HCT116 (cell line): ENCODE measurements around the gene NEO1. TPM values are rescaled to one million over a fixed set of nuclear protein-coding genes. Genes with fewer than 3 reads are reported as not detected.

Experiments
- ATAC-seq: fragments of 200-7000 bp; cut with Tn5 transposase; 2 replicates; pipeline ENCODE4 v1.9.1; 2020; ENCODE audit warnings: mild to moderate bottlenecking, moderate library complexity
- BruUV-seq: library from RNA; stranded (reverse); fragments of 400-500 nt; replicated peaks from 2 replicates; lab custom pipeline; 2021; lab: Mats Ljungman, UMichigan
- CTCF ChIA-PET: fragments of 300-600 bp; sonication (Branson Sonifier 250); formaldehyde crosslinking; loops from one replicate; lab custom pipeline; 2021; ENCODE audit warnings: antibody characterized with exemption; lab: Charles Lee
- POLR2A ChIA-PET: fragments of 300-600, 350-600 bp; sonication (Branson Sonifier 250); formaldehyde crosslinking; loops from one replicate; lab custom pipeline; 2021; ENCODE audit warnings: antibody characterized with exemption; lab: Charles Lee
- RAD21 ChIA-PET, 2 experiments: fragments of 300-600 bp; sonication (Branson Sonifier 250); formaldehyde crosslinking; loops; one replicate each; lab custom pipeline; 2023; ENCODE audit warnings: low total read pairs in 2 of 2; ENCODE audit not compliant: uncharacterized antibody in 2 of 2, unreplicated experiment in 2 of 2, low non-redundant PET in 1 of 2; lab: Charles Lee
- DNase-seq: peaks from one replicate; pipeline ENCODE4 v3.0.0-alpha.2; 2010; ENCODE audit warnings: low read depth, low spot score
- H2AFZ ChIP-seq: fragments of 200-600 bp; shearing (Covaris generic), sonication (generic); 2 replicates; pipeline ENCODE4 v1.6.1; 2017; ENCODE audit warnings: low read depth, mixed run types, mixed read lengths, antibody characterized with exemption, low read length; ENCODE audit not compliant: poor library complexity, severe bottlenecking
- H3K27ac ChIP-seq: 2 replicates; pipeline ENCODE4 v1.5.1; 2012; ENCODE audit warnings: low read depth, low read length
- H3K27me3 ChIP-seq: fragments of 200-600 bp; sonication (generic); 2 replicates; pipeline ENCODE4 v1.6.1; 2016; ENCODE audit warnings: mixed run types, low read length, mixed read lengths; ENCODE audit not compliant: insufficient read depth
- H3K36me3 ChIP-seq, 2 experiments: fragments of 200-500 bp in 1 of 2; fragments of 200-600 bp in 1 of 2; sonication (Bioruptor generic) in 1 of 2; sonication (generic) in 1 of 2; 2 replicates each; pipeline versions ENCODE4 v1.5.1 to v1.6.1; 2014 to 2016; ENCODE audit warnings: low read length in 2 of 2, inconsistent platforms in 1 of 2, mixed read lengths in 1 of 2, mixed run types in 1 of 2; ENCODE audit not compliant: insufficient read depth in 2 of 2, control insufficient read depth in 1 of 2
- H3K4me1 ChIP-seq, 2 experiments: fragments of 200-600 bp in 1 of 2; sonication (generic) in 1 of 2; 2 replicates each; pipeline versions ENCODE4 v1.5.1 to v1.6.1; 2012 to 2017; ENCODE audit warnings: low read length in 2 of 2, inconsistent platforms in 1 of 2, mild to moderate bottlenecking in 1 of 2, mixed read lengths in 1 of 2, mixed run types in 1 of 2, moderate library complexity in 1 of 2; ENCODE audit not compliant: insufficient read depth in 2 of 2, control insufficient read depth in 1 of 2
- H3K4me2 ChIP-seq: fragments of 200-600 bp; sonication (generic); 2 replicates; pipeline ENCODE4 v1.6.1; 2017; ENCODE audit warnings: mixed run types, low read length, mixed read lengths
- H3K4me3 ChIP-seq, 2 experiments: fragments of 200-600 bp in 1 of 2; sonication (generic) in 1 of 2; replicated peaks in 1 of 2; 2 replicates each; pipeline ENCODE4 v1.5.1; 2011 to 2016; ENCODE audit warnings: low read length in 2 of 2, control low read depth in 1 of 2, low read depth in 1 of 2, mild to moderate bottlenecking in 1 of 2, mixed read lengths in 1 of 2, mixed run types in 1 of 2
- H3K79me2 ChIP-seq: fragments of 200-600 bp; sonication (generic); 2 replicates; pipeline ENCODE4 v1.6.1; 2017; ENCODE audit warnings: mild to moderate bottlenecking, mixed run types, low read length, moderate library complexity, mixed read lengths; ENCODE audit not compliant: insufficient read depth
- H3K9ac ChIP-seq: fragments of 200-600 bp; sonication (generic); 2 replicates; pipeline ENCODE4 v1.6.1; 2016; ENCODE audit warnings: low read length, mixed read lengths
- H3K9me2 ChIP-seq: fragments of 200-600 bp; sonication (generic), shearing (Covaris generic); 2 replicates; pipeline ENCODE4 v1.6.1; 2017; ENCODE audit warnings: mixed run types, mild to moderate bottlenecking, moderate library complexity; ENCODE audit not compliant: insufficient read depth
- H3K9me3 ChIP-seq, 2 experiments: fragments of 200-500 bp in 1 of 2; fragments of 200-600 bp in 1 of 2; sonication (Bioruptor generic) in 1 of 2; sonication (generic) in 1 of 2; 2 replicates each; pipeline ENCODE4 v1.6.1; 2014 to 2017; ENCODE audit warnings: low read length in 2 of 2, mixed read lengths in 2 of 2, inconsistent platforms in 1 of 2, low read depth in 1 of 2, mild to moderate bottlenecking in 1 of 2, mixed run types in 1 of 2, moderate library complexity in 1 of 2; ENCODE audit not compliant: control insufficient read depth in 1 of 2, insufficient read depth in 1 of 2
- H4K20me1 ChIP-seq: fragments of 200-600 bp; sonication (generic), shearing (Covaris generic); 2 replicates; pipeline ENCODE4 v1.6.1; 2017; ENCODE audit warnings: mixed run types, mild to moderate bottlenecking, moderate library complexity; ENCODE audit not compliant: insufficient read depth
- CBX3 ChIP-seq: IDR thresholded peaks from 2 replicates; pipeline ENCODE4 v1.6.1; 2012; ENCODE audit warnings: low read depth
- CEBPB ChIP-seq: IDR thresholded peaks from 2 replicates; pipeline ENCODE4 v1.6.1; 2012; ENCODE audit warnings: low read depth
- EGR1 ChIP-seq: IDR thresholded peaks from 2 replicates; pipeline ENCODE4 v1.6.1; 2012; ENCODE audit warnings: low read depth
- ELF1 ChIP-seq: IDR thresholded peaks from 2 replicates; pipeline ENCODE4 v1.6.1; 2012; ENCODE audit warnings: low read depth, borderline replicate concordance
- EZH2 ChIP-seq: fragments of 200-600 bp; sonication (generic); IDR thresholded peaks from 2 replicates; pipeline ENCODE4 v1.6.1; 2017; ENCODE audit warnings: antibody characterized with exemption, mixed run types
- EZH2phosphoT487 ChIP-seq: fragments of 200-600 bp; IDR thresholded peaks from 2 replicates; pipeline ENCODE4 v1.6.1; 2018; ENCODE audit warnings: antibody characterized with exemption, borderline replicate concordance
- FOSL1 ChIP-seq: IDR thresholded peaks from 2 replicates; pipeline ENCODE4 v1.6.1; 2012; ENCODE audit warnings: low read depth
- JUND ChIP-seq: IDR thresholded peaks from 2 replicates; pipeline ENCODE4 v1.6.1; 2012
- POLR2AphosphoS5 ChIP-seq: IDR thresholded peaks from 2 replicates; pipeline ENCODE4 v1.6.1; 2011; ENCODE audit warnings: mild to moderate bottlenecking, low read depth, low read length, moderate library complexity
- RAD21 ChIP-seq: IDR thresholded peaks from 2 replicates; pipeline ENCODE4 v1.6.1; 2012; ENCODE audit warnings: low read depth, mild to moderate bottlenecking
- SIN3A ChIP-seq: IDR thresholded peaks from 2 replicates; pipeline ENCODE4 v1.6.1; 2012; ENCODE audit warnings: low read depth
- SP1 ChIP-seq: IDR thresholded peaks from 2 replicates; pipeline ENCODE4 v1.6.1; 2012; ENCODE audit warnings: low read depth
- TCF7L2 ChIP-seq: IDR thresholded peaks from 2 replicates; pipeline ENCODE4 v1.7.0; 2011; ENCODE audit warnings: borderline replicate concordance, inconsistent platforms; ENCODE audit not compliant: insufficient read depth, insufficient read length; ENCODE audit errors: extremely low read depth
- YY1 ChIP-seq: IDR thresholded peaks from 2 replicates; pipeline ENCODE4 v1.6.1; 2011; ENCODE audit warnings: low read length, low read depth, moderate library complexity, mild to moderate bottlenecking; ENCODE audit not compliant: insufficient replicate concordance; ENCODE audit errors: extremely low read depth
- ZNF274 ChIP-seq: fragments of 200-500 bp; sonication (Bioruptor generic); IDR thresholded peaks from 2 replicates; pipeline ENCODE4 v1.6.1; 2014; ENCODE audit warnings: mild to moderate bottlenecking, low read depth, low read length, inconsistent platforms
- intact Hi-C: fragments of 100-400 bp; cut with micrococcal nuclease; formaldehyde crosslinking; loops from 2 replicates; pipeline ENCODE4 v1.10.0; 2022
- total RNA-seq: library from RNA; stranded (reverse); gene quantifications from one replicate; pipeline ENCODE4 v1.2.1, GENCODE V29; 2021; ENCODE audit not compliant: unreplicated experiment
- TF ChIP-seq, protein P1 (sequence below): IDR thresholded peaks from 2 replicates; pipeline ENCODE4 v1.6.1; 2012; ENCODE audit warnings: low read depth
- TF ChIP-seq, protein P2 (sequence below): IDR thresholded peaks from 2 replicates; pipeline ENCODE4 v1.6.1; 2012
- TF ChIP-seq, protein P3 (sequence below): IDR thresholded peaks from 2 replicates; pipeline ENCODE4 v1.6.1; 2012
- TF ChIP-seq, protein P4 (sequence below), 3 experiments: fragments of 200-600 bp in 1 of 3; sonication (generic) in 1 of 3; IDR thresholded peaks in 2 of 3; conservative IDR thresholded peaks in 1 of 3; 2 replicates each; pipeline ENCODE4 v1.5.1; 2012 to 2017; ENCODE audit warnings: low read depth in 2 of 3, low read length in 2 of 3, antibody characterized with exemption in 1 of 3, borderline replicate concordance in 1 of 3, control low read depth in 1 of 3, mild to moderate bottlenecking in 1 of 3, mixed read lengths in 1 of 3, mixed run types in 1 of 3, moderate library complexity in 1 of 3; ENCODE audit not compliant: insufficient read depth in 1 of 3

NEO1 gene
- total RNA-seq, 1 experiment from 2014 or later, result 30.0 TPM

DNA sequence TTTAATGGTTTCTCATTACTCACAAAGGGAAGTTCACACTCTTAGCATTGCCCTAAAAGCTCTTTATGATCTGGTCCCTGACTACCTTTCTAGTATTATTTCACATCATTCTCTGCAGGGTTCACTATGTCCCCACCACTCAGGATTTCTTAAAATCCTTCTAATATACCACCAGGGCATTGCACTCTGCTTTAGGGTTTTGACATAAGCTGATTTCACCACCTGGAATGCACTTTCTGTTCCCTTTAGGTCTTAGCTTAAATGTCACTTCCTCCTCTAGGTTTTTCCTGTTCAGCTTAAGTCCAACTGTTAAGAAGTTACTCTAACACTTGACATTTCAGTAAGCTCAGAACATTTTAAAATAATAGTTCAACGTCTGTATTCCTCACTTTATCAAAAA lies 234.8 kb downstream of the NEO1 start:
- ChIA-PET CTCF (no interaction called here), RAD21 (no interaction called here), POLR2A (no interaction called here)
- Histone ChIP-seq H3K27me3 (no peaks in the 10 kb centered on the region), H3K79me2 (no peaks in the 10 kb centered on the region), H3K4me1 (no peaks in the 10 kb centered on the region), H3K4me3 (no peak overlapping the region), H3K4me2 (no peak overlapping the region), H3K9me2 (no peaks in the 10 kb centered on the region), H4K20me1 (no peaks in the 10 kb centered on the region), H2AFZ (no peak overlapping the region), H3K27ac (no peak overlapping the region), H3K36me3 (peaks cover 0 to 3% of the 10 kb centered on the region in 2 experiments; a peak in 2 of 4 replicates), H3K9me3 (no peaks in the 10 kb centered on the region), H3K9ac (no peak overlapping the region)
- BruUV-seq, result no TSS peak
- ATAC-seq, result no peak
- TF ChIP-seq SP1 (no peak), TCF7L2 (no peak), RAD21 (no peak), ELF1 (no peak), SIN3A (no peak), CEBPB (no peak), YY1 (no peak), EZH2phosphoT487 (no peak), JUND (no peak), EZH2 (no peak), POLR2AphosphoS5 (no peak), FOSL1 (no peak), EGR1 (no peak), CBX3 (no peak), ZNF274 (no peak)
- TF ChIP-seq, protein P1, sequence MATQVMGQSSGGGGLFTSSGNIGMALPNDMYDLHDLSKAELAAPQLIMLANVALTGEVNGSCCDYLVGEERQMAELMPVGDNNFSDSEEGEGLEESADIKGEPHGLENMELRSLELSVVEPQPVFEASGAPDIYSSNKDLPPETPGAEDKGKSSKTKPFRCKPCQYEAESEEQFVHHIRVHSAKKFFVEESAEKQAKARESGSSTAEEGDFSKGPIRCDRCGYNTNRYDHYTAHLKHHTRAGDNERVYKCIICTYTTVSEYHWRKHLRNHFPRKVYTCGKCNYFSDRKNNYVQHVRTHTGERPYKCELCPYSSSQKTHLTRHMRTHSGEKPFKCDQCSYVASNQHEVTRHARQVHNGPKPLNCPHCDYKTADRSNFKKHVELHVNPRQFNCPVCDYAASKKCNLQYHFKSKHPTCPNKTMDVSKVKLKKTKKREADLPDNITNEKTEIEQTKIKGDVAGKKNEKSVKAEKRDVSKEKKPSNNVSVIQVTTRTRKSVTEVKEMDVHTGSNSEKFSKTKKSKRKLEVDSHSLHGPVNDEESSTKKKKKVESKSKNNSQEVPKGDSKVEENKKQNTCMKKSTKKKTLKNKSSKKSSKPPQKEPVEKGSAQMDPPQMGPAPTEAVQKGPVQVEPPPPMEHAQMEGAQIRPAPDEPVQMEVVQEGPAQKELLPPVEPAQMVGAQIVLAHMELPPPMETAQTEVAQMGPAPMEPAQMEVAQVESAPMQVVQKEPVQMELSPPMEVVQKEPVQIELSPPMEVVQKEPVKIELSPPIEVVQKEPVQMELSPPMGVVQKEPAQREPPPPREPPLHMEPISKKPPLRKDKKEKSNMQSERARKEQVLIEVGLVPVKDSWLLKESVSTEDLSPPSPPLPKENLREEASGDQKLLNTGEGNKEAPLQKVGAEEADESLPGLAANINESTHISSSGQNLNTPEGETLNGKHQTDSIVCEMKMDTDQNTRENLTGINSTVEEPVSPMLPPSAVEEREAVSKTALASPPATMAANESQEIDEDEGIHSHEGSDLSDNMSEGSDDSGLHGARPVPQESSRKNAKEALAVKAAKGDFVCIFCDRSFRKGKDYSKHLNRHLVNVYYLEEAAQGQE, result no peak
- TF ChIP-seq, protein P2, sequence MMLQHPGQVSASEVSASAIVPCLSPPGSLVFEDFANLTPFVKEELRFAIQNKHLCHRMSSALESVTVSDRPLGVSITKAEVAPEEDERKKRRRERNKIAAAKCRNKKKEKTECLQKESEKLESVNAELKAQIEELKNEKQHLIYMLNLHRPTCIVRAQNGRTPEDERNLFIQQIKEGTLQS, result no peak
- TF ChIP-seq, protein P3, sequence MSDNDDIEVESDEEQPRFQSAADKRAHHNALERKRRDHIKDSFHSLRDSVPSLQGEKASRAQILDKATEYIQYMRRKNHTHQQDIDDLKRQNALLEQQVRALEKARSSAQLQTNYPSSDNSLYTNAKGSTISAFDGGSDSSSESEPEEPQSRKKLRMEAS, result no peak
- TF ChIP-seq, protein P4, sequence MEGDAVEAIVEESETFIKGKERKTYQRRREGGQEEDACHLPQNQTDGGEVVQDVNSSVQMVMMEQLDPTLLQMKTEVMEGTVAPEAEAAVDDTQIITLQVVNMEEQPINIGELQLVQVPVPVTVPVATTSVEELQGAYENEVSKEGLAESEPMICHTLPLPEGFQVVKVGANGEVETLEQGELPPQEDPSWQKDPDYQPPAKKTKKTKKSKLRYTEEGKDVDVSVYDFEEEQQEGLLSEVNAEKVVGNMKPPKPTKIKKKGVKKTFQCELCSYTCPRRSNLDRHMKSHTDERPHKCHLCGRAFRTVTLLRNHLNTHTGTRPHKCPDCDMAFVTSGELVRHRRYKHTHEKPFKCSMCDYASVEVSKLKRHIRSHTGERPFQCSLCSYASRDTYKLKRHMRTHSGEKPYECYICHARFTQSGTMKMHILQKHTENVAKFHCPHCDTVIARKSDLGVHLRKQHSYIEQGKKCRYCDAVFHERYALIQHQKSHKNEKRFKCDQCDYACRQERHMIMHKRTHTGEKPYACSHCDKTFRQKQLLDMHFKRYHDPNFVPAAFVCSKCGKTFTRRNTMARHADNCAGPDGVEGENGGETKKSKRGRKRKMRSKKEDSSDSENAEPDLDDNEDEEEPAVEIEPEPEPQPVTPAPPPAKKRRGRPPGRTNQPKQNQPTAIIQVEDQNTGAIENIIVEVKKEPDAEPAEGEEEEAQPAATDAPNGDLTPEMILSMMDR (IDR thresholded peaks at IDR 0.05 in 2 of 3, conservative IDR thresholded peaks at IDR 0.05 in 1 of 3; ENCODE audit: borderline replicate concordance in 1 of 3, insufficient read depth in 1 of 3, low read depth in 2 of 3, low read length in 2 of 3), result no peak
- DNase-seq, result no peak
- intact Hi-C loops, result no loop called here
